GM12874 (cell line): ENCODE data around the gene ADGRA3.

Experiments
- CTCF ChIP-seq: IDR thresholded peaks from 2 replicates; pipeline ENCODE4 v1.5.1; 2011; ENCODE audit warnings: low read depth, mild to moderate bottlenecking, control low read depth, low read length, moderate library complexity; ENCODE audit not compliant: insufficient read depth

Gene ADGRA3

GRCh38 chr4:22363036-22363435 is 152.8 kb downstream of the ADGRA3 start:
- TF ChIP-seq CTCF: no peak

- TF ChIP-seq CTCF: peak; percentile 44; the same call in 1 of the 2 replicates
These were observed 158.8 kb downstream of the ADGRA3 start for GRCh38 chr4:22356987-22357596.

- TF ChIP-seq CTCF: no peak
These were observed 167.5 kb downstream of the ADGRA3 start for GRCh38 chr4:22348410-22348809.

GRCh38 chr4:22345678-22346077 is 170.2 kb downstream of the ADGRA3 start:
- no peak for TF ChIP-seq CTCF

GRCh38 chr4:22345055-22345454 is 170.8 kb downstream of the ADGRA3 start:
- no peak for TF ChIP-seq CTCF

- TF ChIP-seq CTCF: no peak
These were observed 172.3 kb downstream of the ADGRA3 start for GRCh38 chr4:22343606-22344005.

GRCh38 chr4:22339491-22339890 is 176.4 kb downstream of the ADGRA3 start:
- TF ChIP-seq CTCF: no peak

GRCh38 chr4:22338796-22339195 is 177.1 kb downstream of the ADGRA3 start:
- no peak for TF ChIP-seq CTCF
